Mesothelial cell of epicardium (in vitro differentiated cells): Measurements from ENCODE around the gene SPATA31C1. TPM values are rescaled to one million over a fixed set of nuclear protein-coding genes. Genes with fewer than 3 reads are reported as not detected.

Source experiments
- DNase-seq, 2 experiments: peaks; one replicate each; pipeline ENCODE4 v3.0.0; 2021; ENCODE audit warnings: low spot score in 2 of 2; ENCODE audit not compliant: unreplicated experiment in 2 of 2
- H3K27ac Mint-ChIP-seq: 2 replicates; pipeline ENCODE4 v1.8.0; 2021; ENCODE audit warnings: mixed read lengths
- H3K27me3 Mint-ChIP-seq: 2 replicates; pipeline ENCODE4 v1.8.0; 2021; ENCODE audit warnings: low read depth, mixed read lengths
- H3K36me3 Mint-ChIP-seq: 2 replicates; pipeline ENCODE4 v1.8.0; 2021; ENCODE audit warnings: mixed read lengths
- H3K4me1 Mint-ChIP-seq: 2 replicates; pipeline ENCODE4 v1.8.0; 2021; ENCODE audit warnings: mixed read lengths
- H3K4me3 Mint-ChIP-seq: 2 replicates; pipeline ENCODE4 v1.8.0; 2021; ENCODE audit warnings: mild to moderate bottlenecking, moderate library complexity, mixed read lengths
- H3K9me3 Mint-ChIP-seq: 2 replicates; pipeline ENCODE4 v1.8.0; 2021; ENCODE audit warnings: mixed read lengths
- total RNA-seq: library from RNA; stranded (reverse); gene quantifications from 3 replicates; pipeline ENCODE4 v1.2.1, GENCODE V29; 2021
- TF ChIP-seq, protein P1 (sequence below): fragments of 200-600 bp; sonication (generic); IDR thresholded peaks from one replicate; pipeline ENCODE4 v1.5.0; 2021; ENCODE audit warnings: antibody characterized with exemption; ENCODE audit not compliant: unreplicated experiment

Gene SPATA31C1
- total RNA-seq, 1 donor from 2014 or later = 0.13 TPM

DNA sequence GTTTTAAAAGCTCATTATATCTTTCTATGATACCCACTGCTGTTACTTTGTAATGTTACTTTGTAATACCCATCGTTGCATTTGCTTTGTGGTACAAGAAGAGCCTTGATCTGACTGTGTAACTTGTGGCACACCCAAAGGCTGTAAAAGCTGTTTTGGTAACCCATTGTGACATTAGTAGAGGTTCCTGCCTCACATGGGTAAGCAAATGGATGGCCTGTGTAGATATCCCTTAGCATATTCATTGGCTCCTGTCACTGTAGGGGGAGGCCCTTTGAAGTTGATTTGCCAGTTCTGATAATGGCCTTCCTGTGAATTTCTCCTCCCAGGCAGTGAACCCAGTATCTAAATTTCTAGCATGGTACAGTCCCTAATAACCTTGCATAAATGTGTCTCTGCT lies 40.8 kb downstream of the SPATA31C1 start:
- no peaks in the 10 kb centered on the region for H3K27me3 Mint-ChIP-seq

DNA sequence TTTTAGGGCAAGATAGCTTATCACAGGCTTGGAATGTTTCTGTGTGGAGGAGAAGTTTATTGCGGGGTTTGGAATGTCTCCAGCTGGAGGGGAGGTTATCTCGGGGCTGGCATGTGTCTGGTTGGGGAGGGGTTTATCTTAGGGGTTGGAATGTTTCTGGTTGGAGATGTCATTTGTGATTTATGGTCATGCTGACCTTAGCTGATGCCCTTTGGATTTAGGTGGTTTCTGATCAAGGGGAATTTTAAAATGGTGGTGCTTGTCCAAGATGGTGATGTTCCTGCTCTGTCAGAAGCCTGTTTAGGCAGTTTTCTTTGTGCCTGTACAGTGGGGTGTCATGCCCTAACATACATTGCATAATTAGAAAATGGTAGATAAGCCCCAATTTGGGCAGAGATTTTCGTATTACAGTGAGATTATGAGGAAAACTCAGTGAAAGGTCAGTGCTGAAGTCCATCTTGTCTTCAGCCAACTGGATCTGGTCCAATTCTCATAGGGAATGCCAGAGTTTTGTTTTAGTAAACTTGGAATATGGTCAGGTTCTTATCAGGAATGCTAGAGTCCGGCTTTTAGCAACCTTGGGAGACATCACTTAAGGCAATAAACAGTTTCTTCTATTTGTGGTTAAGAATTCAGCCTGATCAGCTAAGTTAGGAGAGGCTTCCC lies 42.3 kb downstream of the SPATA31C1 start:
- no peak for DNase-seq
- H3K4me3 Mint-ChIP-seq = no peak overlapping the region
- TF ChIP-seq, protein P1, sequence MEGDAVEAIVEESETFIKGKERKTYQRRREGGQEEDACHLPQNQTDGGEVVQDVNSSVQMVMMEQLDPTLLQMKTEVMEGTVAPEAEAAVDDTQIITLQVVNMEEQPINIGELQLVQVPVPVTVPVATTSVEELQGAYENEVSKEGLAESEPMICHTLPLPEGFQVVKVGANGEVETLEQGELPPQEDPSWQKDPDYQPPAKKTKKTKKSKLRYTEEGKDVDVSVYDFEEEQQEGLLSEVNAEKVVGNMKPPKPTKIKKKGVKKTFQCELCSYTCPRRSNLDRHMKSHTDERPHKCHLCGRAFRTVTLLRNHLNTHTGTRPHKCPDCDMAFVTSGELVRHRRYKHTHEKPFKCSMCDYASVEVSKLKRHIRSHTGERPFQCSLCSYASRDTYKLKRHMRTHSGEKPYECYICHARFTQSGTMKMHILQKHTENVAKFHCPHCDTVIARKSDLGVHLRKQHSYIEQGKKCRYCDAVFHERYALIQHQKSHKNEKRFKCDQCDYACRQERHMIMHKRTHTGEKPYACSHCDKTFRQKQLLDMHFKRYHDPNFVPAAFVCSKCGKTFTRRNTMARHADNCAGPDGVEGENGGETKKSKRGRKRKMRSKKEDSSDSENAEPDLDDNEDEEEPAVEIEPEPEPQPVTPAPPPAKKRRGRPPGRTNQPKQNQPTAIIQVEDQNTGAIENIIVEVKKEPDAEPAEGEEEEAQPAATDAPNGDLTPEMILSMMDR = no peak
- peaks cover 13% of the 10 kb centered on the region for H3K9me3 Mint-ChIP-seq
- H3K27me3 Mint-ChIP-seq = no peaks in the 10 kb centered on the region
- peaks cover 10% of the 10 kb centered on the region for H3K36me3 Mint-ChIP-seq
- peak overlapping the region; percentile 29 for H3K27ac Mint-ChIP-seq
- peaks cover 23% of the 10 kb centered on the region for H3K4me1 Mint-ChIP-seq

More for the DNA sequence above, 40.8 kb downstream of the SPATA31C1 start:
- Mint-ChIP-seq H3K27ac (no peak overlapping the region), H3K4me1 (peaks cover 23% of the 10 kb centered on the region), H3K4me3 (no peak overlapping the region), H3K9me3 (peaks cover 18% of the 10 kb centered on the region), H3K36me3 (peaks cover 10% of the 10 kb centered on the region)
- no peak for DNase-seq
- TF ChIP-seq, protein P1 = no peak

DNA sequence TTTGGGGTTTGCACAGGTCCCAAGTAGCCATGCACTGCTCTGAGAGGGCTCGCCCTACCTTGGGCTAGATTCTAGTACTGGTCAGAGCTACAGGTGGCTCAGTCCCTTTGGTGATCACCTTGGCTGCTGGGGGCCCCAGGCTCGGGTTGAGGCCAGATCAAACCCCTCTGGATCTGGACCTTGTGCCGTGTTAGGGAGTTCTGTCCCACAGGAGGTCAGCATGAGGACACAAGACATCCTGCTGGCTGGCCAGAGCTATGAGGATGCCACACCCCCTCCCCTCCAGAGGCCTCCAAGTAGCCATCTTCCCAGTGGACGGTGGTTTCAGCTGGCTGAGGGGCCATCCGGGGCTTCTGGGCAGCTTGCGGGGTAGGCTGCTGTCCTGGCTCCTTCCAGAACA lies 46.0 kb downstream of the SPATA31C1 start:
- H3K4me3 Mint-ChIP-seq = no peak overlapping the region
- no peak overlapping the region for H3K27ac Mint-ChIP-seq
- H3K9me3 Mint-ChIP-seq = peaks cover 10% of the 10 kb centered on the region
- peaks cover 28% of the 10 kb centered on the region for H3K36me3 Mint-ChIP-seq
- TF ChIP-seq, protein P1 = no peak
- no peaks in the 10 kb centered on the region for H3K27me3 Mint-ChIP-seq
- DNase-seq = no peak
- H3K4me1 Mint-ChIP-seq = peaks cover 23% of the 10 kb centered on the region

DNA sequence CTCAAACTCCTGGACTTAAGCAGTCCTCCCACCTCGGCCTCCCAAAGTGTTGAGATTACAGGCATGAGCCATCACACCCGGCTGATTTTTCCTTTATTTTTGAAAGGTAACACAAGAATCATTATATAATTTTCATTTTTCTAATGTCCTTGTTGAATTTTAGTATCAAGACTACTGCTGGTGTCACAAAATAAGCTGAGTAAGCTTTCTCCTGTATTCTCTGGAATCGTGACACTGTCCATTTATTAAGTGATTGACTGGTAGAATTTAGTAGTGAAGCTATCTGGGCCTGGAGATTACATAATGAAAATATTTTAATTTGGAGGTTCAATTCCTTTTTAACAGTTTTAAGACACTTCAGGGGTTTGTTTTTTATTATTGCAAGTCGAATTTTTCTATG lies 47.1 kb downstream of the SPATA31C1 start:
- H3K4me1 Mint-ChIP-seq = peaks cover 21% of the 10 kb centered on the region
- DNase-seq = no peak
- H3K9me3 Mint-ChIP-seq = peaks cover 4% of the 10 kb centered on the region
- H3K27me3 Mint-ChIP-seq = no peaks in the 10 kb centered on the region
- no peak overlapping the region for H3K4me3 Mint-ChIP-seq
- no peak overlapping the region for H3K27ac Mint-ChIP-seq
- peaks cover 29% of the 10 kb centered on the region for H3K36me3 Mint-ChIP-seq
- TF ChIP-seq, protein P1 = no peak

DNA sequence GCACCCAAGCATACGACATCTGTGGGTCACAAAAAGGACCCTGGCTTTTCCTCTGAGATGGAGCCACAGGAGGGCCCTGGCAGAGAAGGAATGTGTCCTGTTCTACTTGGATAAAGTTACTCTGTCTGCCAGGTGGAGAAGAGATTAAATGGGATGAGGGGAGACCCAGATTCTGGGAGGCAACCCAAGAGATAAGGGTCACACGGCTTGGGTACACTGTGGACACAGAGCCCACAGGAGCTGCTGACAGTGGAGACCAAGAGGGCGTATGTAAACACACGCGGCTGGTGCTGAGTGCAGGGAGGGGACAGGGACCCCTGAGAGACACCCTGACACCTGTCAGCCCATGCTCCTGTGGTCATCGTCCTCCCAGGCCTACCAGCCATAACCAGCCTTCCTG lies 50.4 kb downstream of the SPATA31C1 start:
- TF ChIP-seq, protein P1 = no peak
- Mint-ChIP-seq H3K27me3 (no peaks in the 10 kb centered on the region), H3K4me3 (no peak overlapping the region), H3K4me1 (peaks cover 15% of the 10 kb centered on the region), H3K27ac (no peak overlapping the region), H3K36me3 (peaks cover 31% of the 10 kb centered on the region), H3K9me3 (no peaks in the 10 kb centered on the region)
- no peak for DNase-seq
